Right renal cortex interstitium (tissue), 3 donors: ENCODE data around the gene NLGN4Y. TPM values are rescaled to one million over a fixed set of nuclear protein-coding genes. Genes with fewer than 3 reads are reported as not detected.
"Not testable (repeated sequence)": the region's sequence is repeated elsewhere in the genome, so short reads cannot be mapped to it uniquely, and the experiment has no call there.

ENCODE experiments used
- DNase-seq, 3 donors: peaks; one replicate each; pipeline ENCODE4 v3.0.0-alpha.2; 2013; ENCODE audit warnings: low read depth in 3 of 3, low spot score in 2 of 3
- polyA plus RNA-seq, 3 donors: library from polyadenylated mRNA; unstranded; fragments of 120-200 nt; gene quantifications; one replicate each; pipeline ENCODE4 v1.2.1, GENCODE V29; 2013; ENCODE audit not compliant: insufficient read length in 3 of 3

Gene NLGN4Y
- polyA plus RNA-seq, 3 donors = 13.8 to 22.7 (median 22.1) TPM

- DNase-seq = no peak
Measured at GRCh38 chrY:14829366-14829885, 305.1 kb downstream of the NLGN4Y start.

- DNase-seq = no peak
Measured at GRCh38 chrY:14834103-14835060, 310.1 kb downstream of the NLGN4Y start.

GRCh38 chrY:14837466-14837865 lies 313.1 kb downstream of the NLGN4Y start:
- no peak for DNase-seq

- no peak for DNase-seq
Measured at GRCh38 chrY:14850734-14851133, 326.4 kb downstream of the NLGN4Y start.

- DNase-seq = no peak
Measured at GRCh38 chrY:14860448-14860847, 336.1 kb downstream of the NLGN4Y start.

- DNase-seq = not testable (repeated sequence)
Measured at GRCh38 chrY:14861033-14861432, 336.7 kb downstream of the NLGN4Y start.

GRCh38 chrY:14871971-14872370 lies 347.6 kb downstream of the NLGN4Y start:
- DNase-seq = no peak
